ENCODE data around the gene MIEF1.

- TF ChIP-seq CTCF (IDR thresholded peaks at IDR 0.05) (no peak), POLR2A (IDR thresholded peaks at IDR 0.05) (no peak)
These were observed 9.9 kb downstream of the MIEF1 start for GRCh38 chr22:39512026-39512425.

Data from lower leg skin (tissue), 3 donors.